ENCODE measurements around the gene NUDT22.
A peak's percentile ranks its signal among the peaks of the same experiment; 100 is the strongest.

NUDT22 gene

GRCh38 chr11:64183890-64184289 is 42.2 kb upstream of the NUDT22 start:
- Histone ChIP-seq H3K4me2 (ENCODE audit: low read length) (peak overlapping the region; percentile 78), H3K27me3 (ENCODE audit: insufficient read depth, low read length) (no peaks in the 10 kb centered on the region), H3K79me2 (ENCODE audit: insufficient read depth, low read length) (no peaks in the 10 kb centered on the region; the same call in none of the 2 replicates), H4K20me1 (ENCODE audit: insufficient read depth, low read length) (no peaks in the 10 kb centered on the region), H3K4me1 (ENCODE audit: insufficient read depth, low read length, severe bottlenecking) (peaks cover 41% of the 10 kb centered on the region), H3K9me3 (ENCODE audit: low read length) (no peaks in the 10 kb centered on the region), H3K4me3 (ENCODE audit: low read depth, low read length, poor library complexity, severe bottlenecking) (peak overlapping the region; percentile 82), H3K27ac (ENCODE audit: low read depth, low read length, poor library complexity, severe bottlenecking) (no peak overlapping the region), H2AFZ (ENCODE audit: low read length) (no peak overlapping the region), H3F3A (ENCODE audit: insufficient read depth, low read length) (no peaks in the 10 kb centered on the region), H3K9me2 (ENCODE audit: low read depth, low read length) (no peaks in the 10 kb centered on the region), H3K36me3 (ENCODE audit: insufficient read depth, low read length) (peaks cover 18% of the 10 kb centered on the region), H3K9ac (ENCODE audit: low read length) (no peak overlapping the region; the same call in 1 of the 2 replicates)
- TF ChIP-seq CTCF (IDR thresholded peaks at IDR 0.05; ENCODE audit: low read length) (no peak), EZH2 (IDR thresholded peaks at IDR 0.05; ENCODE audit: borderline replicate concordance, low read length) (no peak)

GRCh38 chr11:64185175-64185692 is 40.8 kb upstream of the NUDT22 start:
- no peaks in the 10 kb centered on the region for H3F3A ChIP-seq (ENCODE audit: insufficient read depth, low read length)
- H3K9me2 ChIP-seq (ENCODE audit: low read depth, low read length) = no peaks in the 10 kb centered on the region
- H3K9ac ChIP-seq (ENCODE audit: low read length) = peak overlapping the region; percentile 84
- H3K27ac ChIP-seq (ENCODE audit: low read depth, low read length, poor library complexity, severe bottlenecking) = peak overlapping the region; percentile 66
- no peaks in the 10 kb centered on the region; the same call in none of the 2 replicates for H3K79me2 ChIP-seq (ENCODE audit: insufficient read depth, low read length)
- no peak overlapping the region for H2AFZ ChIP-seq (ENCODE audit: low read length)
- H3K4me2 ChIP-seq (ENCODE audit: low read length) = peak overlapping the region; percentile 78
- H3K36me3 ChIP-seq (ENCODE audit: insufficient read depth, low read length) = peaks cover 20% of the 10 kb centered on the region
- peaks cover 41% of the 10 kb centered on the region for H3K4me1 ChIP-seq (ENCODE audit: insufficient read depth, low read length, severe bottlenecking)
- H4K20me1 ChIP-seq (ENCODE audit: insufficient read depth, low read length) = no peaks in the 10 kb centered on the region
- no peaks in the 10 kb centered on the region for H3K9me3 ChIP-seq (ENCODE audit: low read length)
- peak overlapping the region; percentile 82 for H3K4me3 ChIP-seq (ENCODE audit: low read depth, low read length, poor library complexity, severe bottlenecking)
- TF ChIP-seq EZH2 (IDR thresholded peaks at IDR 0.05; ENCODE audit: borderline replicate concordance, low read length) = no peak
- 0 out of 2 replicates have a peak, but pooled peaks have one; percentile 8 for TF ChIP-seq CTCF (IDR thresholded peaks at IDR 0.05; ENCODE audit: low read length)
- H3K27me3 ChIP-seq (ENCODE audit: insufficient read depth, low read length) = no peaks in the 10 kb centered on the region

- H3K27ac ChIP-seq (ENCODE audit: low read depth, low read length, poor library complexity, severe bottlenecking) = peak within 1 kb of the TSS; percentile 66
- H4K20me1 ChIP-seq (ENCODE audit: insufficient read depth, low read length) = no peaks in the 10 kb centered on the region
- peaks cover 26% of the 10 kb centered on the region for H3K36me3 ChIP-seq (ENCODE audit: insufficient read depth, low read length)
- no peaks in the 10 kb centered on the region for H3F3A ChIP-seq (ENCODE audit: insufficient read depth, low read length)
- H3K4me1 ChIP-seq (ENCODE audit: insufficient read depth, low read length, severe bottlenecking) = peaks cover 41% of the 10 kb centered on the region
- TF ChIP-seq EZH2 (IDR thresholded peaks at IDR 0.05; ENCODE audit: borderline replicate concordance, low read length) (no peak), CTCF (IDR thresholded peaks at IDR 0.05; ENCODE audit: low read length) (no peak; the same call in 1 of the 2 replicates)
- H3K9me3 ChIP-seq (ENCODE audit: low read length) = no peaks in the 10 kb centered on the region
- no peak within 1 kb of the TSS for H2AFZ ChIP-seq (ENCODE audit: low read length)
- peak within 1 kb of the TSS; percentile 78 for H3K4me2 ChIP-seq (ENCODE audit: low read length)
- H3K27me3 ChIP-seq (ENCODE audit: insufficient read depth, low read length) = no peaks in the 10 kb centered on the region
- H3K4me3 ChIP-seq (ENCODE audit: low read depth, low read length, poor library complexity, severe bottlenecking) = peak within 1 kb of the TSS; percentile 82
- H3K79me2 ChIP-seq (ENCODE audit: insufficient read depth, low read length) = no peaks in the 10 kb centered on the region; the same call in none of the 2 replicates
- peak within 1 kb of the TSS; percentile 84 for H3K9ac ChIP-seq (ENCODE audit: low read length)
- H3K9me2 ChIP-seq (ENCODE audit: low read depth, low read length) = no peaks in the 10 kb centered on the region
Measured at GRCh38 chr11:64185693-64186491, 40.2 kb upstream of the NUDT22 start, which contains the start of gene STIP1. TSS of gene STIP1 (plus strand) at chr11:64186171. CDS start at chr11:64186262, 91 bp downstream.

Data from OCI-LY1 (cell line).